Measurements from ENCODE around the gene DNAJB2.

DNA sequence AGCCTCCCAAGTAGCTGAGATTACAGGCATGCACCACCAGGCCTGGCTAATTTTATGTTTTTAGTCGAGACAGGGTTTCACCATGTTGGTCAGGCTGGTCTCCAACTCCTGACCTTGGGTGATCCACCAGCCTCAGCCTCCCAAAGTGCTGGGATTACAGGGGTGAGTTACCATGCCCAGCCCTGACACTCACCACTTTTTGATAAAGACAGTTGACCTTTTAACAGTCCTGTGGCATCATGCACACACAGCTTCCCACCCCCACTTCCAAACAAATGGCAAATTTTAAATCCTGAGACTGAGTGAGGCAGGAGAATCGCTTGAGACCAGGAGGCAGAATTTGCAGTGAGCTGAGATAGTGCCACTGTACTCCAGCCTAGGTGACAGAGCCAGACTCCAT lies 6.2 kb upstream of the DNAJB2 start:
- TF ChIP-seq, protein P1, sequence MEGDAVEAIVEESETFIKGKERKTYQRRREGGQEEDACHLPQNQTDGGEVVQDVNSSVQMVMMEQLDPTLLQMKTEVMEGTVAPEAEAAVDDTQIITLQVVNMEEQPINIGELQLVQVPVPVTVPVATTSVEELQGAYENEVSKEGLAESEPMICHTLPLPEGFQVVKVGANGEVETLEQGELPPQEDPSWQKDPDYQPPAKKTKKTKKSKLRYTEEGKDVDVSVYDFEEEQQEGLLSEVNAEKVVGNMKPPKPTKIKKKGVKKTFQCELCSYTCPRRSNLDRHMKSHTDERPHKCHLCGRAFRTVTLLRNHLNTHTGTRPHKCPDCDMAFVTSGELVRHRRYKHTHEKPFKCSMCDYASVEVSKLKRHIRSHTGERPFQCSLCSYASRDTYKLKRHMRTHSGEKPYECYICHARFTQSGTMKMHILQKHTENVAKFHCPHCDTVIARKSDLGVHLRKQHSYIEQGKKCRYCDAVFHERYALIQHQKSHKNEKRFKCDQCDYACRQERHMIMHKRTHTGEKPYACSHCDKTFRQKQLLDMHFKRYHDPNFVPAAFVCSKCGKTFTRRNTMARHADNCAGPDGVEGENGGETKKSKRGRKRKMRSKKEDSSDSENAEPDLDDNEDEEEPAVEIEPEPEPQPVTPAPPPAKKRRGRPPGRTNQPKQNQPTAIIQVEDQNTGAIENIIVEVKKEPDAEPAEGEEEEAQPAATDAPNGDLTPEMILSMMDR (IDR thresholded peaks at IDR 0.05; ENCODE audit: low read depth, low read length, poor library complexity, severe bottlenecking) = no peak
- no peak for TF ChIP-seq EZH2phosphoT487 (IDR thresholded peaks at IDR 0.05; ENCODE audit: borderline replicate concordance, low read length)

All from DOHH2 (cell line).